Panc1 (cell line): ENCODE measurements around the gene NFATC3. TPM values are rescaled to one million over a fixed set of nuclear protein-coding genes. Genes with fewer than 3 reads are reported as not detected.

Experiments
- ATAC-seq: fragments of 200-7000 bp; cut with Tn5 transposase; 2 replicates; pipeline ENCODE4 v1.9.1; 2020; ENCODE audit warnings: mild to moderate bottlenecking, moderate library complexity
- Bru-seq: library from RNA; stranded (reverse); fragments of 400-500 nt; gene quantifications from one replicate; lab custom pipeline; 2021; lab: Mats Ljungman, UMichigan
- BruChase-seq, 2 experiments: library from RNA; stranded (reverse); fragments of 400-500 nt; gene quantifications; one replicate each; lab custom pipeline; 2021; lab: Mats Ljungman, UMichigan
- BruUV-seq: library from RNA; stranded (reverse); fragments of 400-500 nt; replicated peaks from 2 replicates; lab custom pipeline; 2021; lab: Mats Ljungman, UMichigan
- CTCF ChIA-PET: fragments of 300-600 bp; sonication (Branson Sonifier 250); formaldehyde crosslinking; loops from one replicate; lab custom pipeline; 2022; ENCODE audit warnings: antibody characterized with exemption; lab: Charles Lee
- POLR2A ChIA-PET: fragments of 300-600 bp; sonication (Branson Sonifier 250); formaldehyde crosslinking; loops from one replicate; lab custom pipeline; 2022; ENCODE audit warnings: antibody characterized with exemption; lab: Charles Lee
- DNase-seq: peaks from one replicate; pipeline ENCODE4 v3.0.0-alpha.2; 2010; ENCODE audit warnings: low read depth, low spot score
- H3K27ac ChIP-seq: 2 replicates; pipeline ENCODE4 v1.5.1; 2011; ENCODE audit warnings: mild to moderate bottlenecking, low read length, inconsistent platforms
- H3K27me3 ChIP-seq: fragments of 200-500 bp; sonication (Bioruptor generic); 2 replicates; pipeline ENCODE4 v1.6.0; 2014; ENCODE audit warnings: low read length, inconsistent platforms; ENCODE audit not compliant: control insufficient read depth, insufficient read depth
- H3K36me3 ChIP-seq: fragments of 200-500 bp; sonication (Bioruptor generic); 2 replicates; pipeline ENCODE4 v1.5.1; 2014; ENCODE audit warnings: inconsistent platforms, mild to moderate bottlenecking, low read length, moderate library complexity; ENCODE audit not compliant: control insufficient read depth, insufficient read depth
- H3K4me1 ChIP-seq: 2 replicates; pipeline ENCODE4 v1.5.1; 2011; ENCODE audit warnings: inconsistent platforms, mild to moderate bottlenecking, low read length, moderate library complexity; ENCODE audit not compliant: control insufficient read depth, insufficient read depth
- H3K4me3 ChIP-seq, 2 experiments: 2 replicates each; pipeline ENCODE4 v1.5.1; 2011 to 2012; ENCODE audit warnings: low read depth in 2 of 2, low read length in 2 of 2, mild to moderate bottlenecking in 2 of 2, inconsistent platforms in 1 of 2, moderate library complexity in 1 of 2
- H3K9me3 ChIP-seq: fragments of 200-500 bp; sonication (Bioruptor generic); 2 replicates; pipeline ENCODE4 v1.5.1; 2014; ENCODE audit warnings: low read depth, mild to moderate bottlenecking, inconsistent platforms, low read length, moderate library complexity; ENCODE audit not compliant: control insufficient read depth, insufficient read depth
- CTCF ChIP-seq: fragments of 450-650 bp; IDR thresholded peaks from 2 replicates; pipeline ENCODE4 v1.5.1; 2017; ENCODE audit warnings: mild to moderate bottlenecking
- POLR2AphosphoS5 ChIP-seq: IDR thresholded peaks from 2 replicates; pipeline ENCODE4 v1.6.1; 2012; ENCODE audit warnings: mild to moderate bottlenecking, low read depth, low read length, moderate library complexity
- SIN3A ChIP-seq: IDR thresholded peaks from 2 replicates; pipeline ENCODE4 v1.6.1; 2012; ENCODE audit warnings: low read depth, mild to moderate bottlenecking, low read length, moderate library complexity, borderline replicate concordance; ENCODE audit not compliant: insufficient read depth
- TCF7L2 ChIP-seq: IDR thresholded peaks from 2 replicates; pipeline ENCODE4 v1.6.1; 2011; ENCODE audit warnings: mild to moderate bottlenecking, low read depth, low read length, inconsistent platforms
- in situ Hi-C: cut with HindIII; loops from 2 replicates; pipeline ENCODE4 v1.10.0; 2016; ENCODE audit warnings: low sequenced_read_pairs, low pct_unique_long_range_greater_than_20kb
- intact Hi-C: fragments of 100-400 bp; cut with micrococcal nuclease; formaldehyde crosslinking; loops from one replicate; pipeline ENCODE4 v1.10.0; 2022; ENCODE audit not compliant: unreplicated experiment
- long read RNA-seq: library from polyadenylated mRNA; unstranded; transcript quantifications from one replicate; pipeline ENCODE4 v2.0.0, GENCODE V29; 2021; ENCODE audit not compliant: unreplicated experiment
- polyA plus RNA-seq: library from polyadenylated mRNA; unstranded; fragments of >200 nt; gene quantifications from one replicate; pipeline ENCODE4 v1.2.1, GENCODE V29; 2012; ENCODE audit warnings: missing spikeins; ENCODE audit not compliant: insufficient read length
- total RNA-seq: library from RNA; stranded (reverse); gene quantifications from one replicate; pipeline ENCODE4 v1.2.1, GENCODE V29; 2021; ENCODE audit not compliant: unreplicated experiment
- TF ChIP-seq, protein P1 (sequence below), 2 experiments: IDR thresholded peaks; 2 replicates each; pipeline ENCODE4 v1.6.1; 2011 to 2012; ENCODE audit warnings: low read depth in 2 of 2, control low read depth in 1 of 2, low read length in 1 of 2, mild to moderate bottlenecking in 1 of 2, moderate library complexity in 1 of 2; ENCODE audit not compliant: insufficient read depth in 1 of 2

NFATC3 gene
- 24.8 TPM for total RNA-seq
- 8.0 TPM for polyA plus RNA-seq
- percentile 68 among the genes with signal in this experiment for Bru-seq, nascent RNA
- BruChase-seq, experiment 1, labeled RNA remaining after a 2-hour chase: percentile 65 among the genes with signal in this experiment
- percentile 64 among the genes with signal in this experiment for BruChase-seq, experiment 2, labeled RNA remaining after a 6-hour chase
- long read RNA-seq, full-length matches to known transcripts: 16 of 44 reads
- long read RNA-seq, partial matches to known transcripts: 13 of 44 reads
- long read RNA-seq, other reads (novel, unspliced or antisense): 15 of 44 reads

- CTCF ChIA-PET: no interaction called here
- no peaks in the 10 kb centered on the region; the same call in 1 of the 2 replicates for H3K36me3 ChIP-seq
- BruUV-seq: no TSS peak
- H3K27ac ChIP-seq: peak within 1 kb of the TSS; percentile 90
- H3K4me1 ChIP-seq: peaks cover 4% of the 10 kb centered on the region
- peak; percentile 93 for ATAC-seq
- peak within 1 kb of the TSS; percentile 70 to 86 for H3K4me3 ChIP-seq
- no peak for DNase-seq
- POLR2A ChIA-PET: no interaction called here
- intact Hi-C loops: loop anchor here (5.0 kb wide), 1 partner anchor 142 kb away; no protein-coding TSS in a partner anchor
- no peaks in the 10 kb centered on the region for H3K27me3 ChIP-seq
- no peaks in the 10 kb centered on the region for H3K9me3 ChIP-seq
- in situ Hi-C loops: no loop called here
- no peak for TF ChIP-seq CTCF
- TF ChIP-seq, protein P1, sequence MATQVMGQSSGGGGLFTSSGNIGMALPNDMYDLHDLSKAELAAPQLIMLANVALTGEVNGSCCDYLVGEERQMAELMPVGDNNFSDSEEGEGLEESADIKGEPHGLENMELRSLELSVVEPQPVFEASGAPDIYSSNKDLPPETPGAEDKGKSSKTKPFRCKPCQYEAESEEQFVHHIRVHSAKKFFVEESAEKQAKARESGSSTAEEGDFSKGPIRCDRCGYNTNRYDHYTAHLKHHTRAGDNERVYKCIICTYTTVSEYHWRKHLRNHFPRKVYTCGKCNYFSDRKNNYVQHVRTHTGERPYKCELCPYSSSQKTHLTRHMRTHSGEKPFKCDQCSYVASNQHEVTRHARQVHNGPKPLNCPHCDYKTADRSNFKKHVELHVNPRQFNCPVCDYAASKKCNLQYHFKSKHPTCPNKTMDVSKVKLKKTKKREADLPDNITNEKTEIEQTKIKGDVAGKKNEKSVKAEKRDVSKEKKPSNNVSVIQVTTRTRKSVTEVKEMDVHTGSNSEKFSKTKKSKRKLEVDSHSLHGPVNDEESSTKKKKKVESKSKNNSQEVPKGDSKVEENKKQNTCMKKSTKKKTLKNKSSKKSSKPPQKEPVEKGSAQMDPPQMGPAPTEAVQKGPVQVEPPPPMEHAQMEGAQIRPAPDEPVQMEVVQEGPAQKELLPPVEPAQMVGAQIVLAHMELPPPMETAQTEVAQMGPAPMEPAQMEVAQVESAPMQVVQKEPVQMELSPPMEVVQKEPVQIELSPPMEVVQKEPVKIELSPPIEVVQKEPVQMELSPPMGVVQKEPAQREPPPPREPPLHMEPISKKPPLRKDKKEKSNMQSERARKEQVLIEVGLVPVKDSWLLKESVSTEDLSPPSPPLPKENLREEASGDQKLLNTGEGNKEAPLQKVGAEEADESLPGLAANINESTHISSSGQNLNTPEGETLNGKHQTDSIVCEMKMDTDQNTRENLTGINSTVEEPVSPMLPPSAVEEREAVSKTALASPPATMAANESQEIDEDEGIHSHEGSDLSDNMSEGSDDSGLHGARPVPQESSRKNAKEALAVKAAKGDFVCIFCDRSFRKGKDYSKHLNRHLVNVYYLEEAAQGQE (IDR thresholded peaks at IDR 0.05; ENCODE audit: insufficient read depth in 1 of 2, low read depth in 2 of 2, low read length in 1 of 2): no peak
- TF ChIP-seq POLR2AphosphoS5: no peak
- no peak for TF ChIP-seq TCF7L2
- peak; percentile 57; the same call in 1 of the 2 replicates for TF ChIP-seq SIN3A
Observed at GRCh38 chr16:68085259-68086071, at the start of gene NFATC3. NFATC3 (plus strand) TSS chr16:68085370; CDS start chr16:68085682, 312 bp downstream.

- H3K9me3 ChIP-seq: no peaks in the 10 kb centered on the region
- H3K36me3 ChIP-seq: no peaks in the 10 kb centered on the region
- TF ChIP-seq TCF7L2 (no peak), CTCF (no peak), SIN3A (no peak), POLR2AphosphoS5 (no peak)
- TF ChIP-seq, protein P1 (IDR thresholded peaks at IDR 0.05; ENCODE audit: insufficient read depth in 1 of 2, low read depth in 2 of 2, low read length in 1 of 2): no peak
- H3K27ac ChIP-seq: no peak overlapping the region
- no TSS peak for BruUV-seq
- H3K27me3 ChIP-seq: no peaks in the 10 kb centered on the region
- no peak overlapping the region for H3K4me3 ChIP-seq
- intact Hi-C loops: no loop called here
- no peak for ATAC-seq
- POLR2A ChIA-PET: no interaction called here
- DNase-seq: no peak
- in situ Hi-C loops: no loop called here
- CTCF ChIA-PET: no interaction called here
- H3K4me1 ChIP-seq: no peaks in the 10 kb centered on the region
Observed at GRCh38 chr16:68037841-68038597, 47.2 kb upstream of the NFATC3 start.
